Upper lobe of right lung (tissue), 1 donor: ENCODE results near the gene SLC7A6. TPM values are rescaled to one million over a fixed set of nuclear protein-coding genes. Genes with fewer than 3 reads are reported as not detected.

Experiments
- ATAC-seq: fragments of 200-7000 bp; cut with Tn5 transposase; one replicate; pipeline ENCODE4 v1.9.1; 2020; ENCODE audit warnings: mild to moderate bottlenecking, moderate library complexity
- DNase-seq: peaks from one replicate; pipeline ENCODE4 v3.0.0-alpha.2; 2020
- H3K27ac ChIP-seq: fragments of 200-600 bp; one replicate; pipeline ENCODE4 v1.8.0; 2022
- H3K27me3 ChIP-seq: fragments of 200-600 bp; one replicate; pipeline ENCODE4 v1.8.0; 2022; ENCODE audit warnings: mild to moderate bottlenecking
- H3K36me3 ChIP-seq: fragments of 200-600 bp; one replicate; pipeline ENCODE4 v1.8.0; 2022
- H3K4me1 ChIP-seq: fragments of 200-600 bp; one replicate; pipeline ENCODE4 v1.8.0; 2022
- H3K4me3 ChIP-seq: fragments of 200-600 bp; one replicate; pipeline ENCODE4 v1.8.0; 2022; ENCODE audit warnings: mild to moderate bottlenecking
- H3K9me3 ChIP-seq: fragments of 200-600 bp; one replicate; pipeline ENCODE4 v1.8.0; 2022
- CTCF ChIP-seq: fragments of 200-600 bp; IDR thresholded peaks from one replicate; pipeline ENCODE4 v1.8.0; 2022; ENCODE audit warnings: antibody characterized with exemption
- intact Hi-C: fragments of 100-400 bp; cut with DNase I; formaldehyde crosslinking; loops from one replicate; pipeline ENCODE4 v1.11.0; 2022
- total RNA-seq: library from RNA; stranded (reverse); fragmentation: NEBNext Ultra II Directional; extraction: Animal tissue kit (Norgen Biotek cat#: 25700); gene quantifications from one replicate; pipeline ENCODE4 v1.2.1, GENCODE V29; 2021
- donor health status: DM: no; HTN: yes; CAD: no; lungs with severe emphysema.

Gene SLC7A6
- total RNA-seq, 1 donor from 2014 or later = 61.9 TPM

GRCh38 chr16:68259007-68259825 is 5.1 kb upstream of the SLC7A6 start:
- Histone ChIP-seq H3K27ac (no peak overlapping the region), H3K4me3 (no peak overlapping the region), H3K4me1 (no peaks in the 10 kb centered on the region), H3K27me3 (no peaks in the 10 kb centered on the region), H3K9me3 (no peaks in the 10 kb centered on the region), H3K36me3 (peaks cover 39% of the 10 kb centered on the region)
- ATAC-seq (no peak), DNase-seq (no peak)
- no peak for TF ChIP-seq CTCF
- intact Hi-C loops = no loop called here

GRCh38 chr16:68263559-68264127 is 683 bp upstream of the SLC7A6 start:
- H3K9me3 ChIP-seq = no peaks in the 10 kb centered on the region
- no peaks in the 10 kb centered on the region for H3K27me3 ChIP-seq
- H3K4me3 ChIP-seq = peak overlapping the region; percentile 87
- DNase-seq (no peak), ATAC-seq (no peak)
- intact Hi-C loops = loop anchor here (5.0 kb wide), 1 partner anchor 64 kb away; no protein-coding TSS in a partner anchor
- H3K4me1 ChIP-seq = peaks cover 19% of the 10 kb centered on the region
- peaks cover 17% of the 10 kb centered on the region for H3K36me3 ChIP-seq
- H3K27ac ChIP-seq = peak overlapping the region; percentile 93
- no peak for TF ChIP-seq CTCF

DNA sequence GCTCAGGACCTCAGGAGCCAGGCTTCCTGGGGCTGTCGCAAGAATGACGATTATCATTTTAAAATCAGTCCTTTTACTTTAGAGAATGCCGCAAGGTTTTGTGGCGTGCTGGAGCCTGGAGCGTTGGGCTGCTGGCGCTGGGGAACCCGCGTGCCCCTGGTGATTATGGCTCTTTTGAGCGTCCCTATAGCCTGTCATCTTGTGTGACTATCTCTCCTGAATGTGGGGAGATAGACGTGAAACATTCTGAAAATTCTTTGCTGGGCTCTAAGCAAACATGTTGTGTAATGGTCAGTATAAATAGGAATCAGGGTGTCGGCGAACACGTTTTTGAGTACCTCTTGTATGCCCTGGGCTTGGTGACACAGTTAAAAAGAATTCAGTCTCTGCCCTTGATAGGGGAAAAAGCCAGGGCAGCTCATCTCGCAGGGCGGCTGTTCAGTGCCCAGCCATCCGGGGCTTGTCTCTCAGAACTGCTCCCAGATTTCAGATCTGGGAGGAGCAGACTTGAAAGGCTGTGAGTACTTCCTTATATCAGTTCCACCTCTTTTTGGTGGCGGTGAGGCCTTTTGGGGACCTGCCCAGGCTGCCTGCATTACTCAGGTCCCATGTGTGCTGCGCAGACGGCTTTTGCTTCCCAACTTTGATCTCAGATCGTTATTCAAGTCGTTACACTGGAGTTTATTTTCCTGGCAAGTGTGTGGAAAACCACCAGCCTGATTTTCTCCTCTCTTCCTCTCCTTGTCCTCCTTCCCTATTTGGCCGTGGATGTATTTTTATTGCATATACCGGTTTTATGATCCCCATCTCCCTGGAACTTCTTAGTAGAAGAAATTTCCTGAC is 973 bp downstream of the SLC7A6 start:
- ATAC-seq = peak; percentile 76
- H3K36me3 ChIP-seq = peaks cover 4% of the 10 kb centered on the region
- peak; percentile 87 for DNase-seq
- intact Hi-C loops = no loop called here
- H3K9me3 ChIP-seq = no peaks in the 10 kb centered on the region
- TF ChIP-seq CTCF = no peak
- peaks cover 19% of the 10 kb centered on the region for H3K4me1 ChIP-seq
- H3K4me3 ChIP-seq = peak overlapping the region; percentile 87
- peak overlapping the region; percentile 93 for H3K27ac ChIP-seq
- no peaks in the 10 kb centered on the region for H3K27me3 ChIP-seq

DNA sequence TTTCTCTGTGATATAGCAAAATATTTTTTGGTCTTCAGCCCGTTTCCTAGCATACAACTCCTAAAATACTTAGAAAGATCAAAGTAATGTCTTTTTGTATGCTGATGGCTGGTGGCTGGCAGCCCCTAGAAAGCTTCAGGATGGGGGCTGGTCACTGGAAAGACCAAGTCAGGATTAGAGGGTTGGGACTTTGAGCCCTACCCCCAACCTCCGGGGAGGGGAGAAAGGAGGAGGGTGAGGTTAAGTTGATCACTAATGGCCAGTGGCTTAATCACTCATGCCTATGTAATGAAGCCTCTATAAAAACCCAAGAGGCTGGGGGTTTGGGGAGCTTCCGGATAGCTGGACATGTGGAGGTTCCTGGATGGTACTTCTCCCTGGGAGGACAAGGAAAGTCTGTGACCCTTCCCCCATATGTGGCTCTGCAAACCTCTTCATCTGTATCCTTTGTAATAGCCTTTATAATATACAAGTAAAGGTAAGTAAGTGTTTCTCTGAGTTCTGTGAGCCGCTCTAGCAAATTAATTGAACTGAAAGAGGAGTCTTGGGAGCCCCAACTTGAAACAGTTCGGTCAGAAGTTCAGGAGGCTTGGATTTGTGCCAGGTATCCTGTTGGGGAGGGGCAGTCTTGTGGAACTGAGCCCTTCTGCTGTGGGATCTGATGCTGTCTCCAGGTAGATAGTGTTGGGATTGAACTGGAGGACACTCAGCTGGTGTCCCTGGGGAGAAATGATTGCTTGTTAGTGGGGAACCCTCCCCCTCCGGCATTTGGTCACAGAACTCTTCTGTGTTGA is 3.5 kb downstream of the SLC7A6 start:
- Histone ChIP-seq H3K36me3 (no peaks in the 10 kb centered on the region), H3K27ac (no peak overlapping the region), H3K4me1 (peaks cover 36% of the 10 kb centered on the region), H3K27me3 (no peaks in the 10 kb centered on the region), H3K4me3 (no peak overlapping the region), H3K9me3 (no peaks in the 10 kb centered on the region)
- no peak for DNase-seq
- intact Hi-C loops = no loop called here
- no peak for ATAC-seq
- no peak for TF ChIP-seq CTCF

DNA sequence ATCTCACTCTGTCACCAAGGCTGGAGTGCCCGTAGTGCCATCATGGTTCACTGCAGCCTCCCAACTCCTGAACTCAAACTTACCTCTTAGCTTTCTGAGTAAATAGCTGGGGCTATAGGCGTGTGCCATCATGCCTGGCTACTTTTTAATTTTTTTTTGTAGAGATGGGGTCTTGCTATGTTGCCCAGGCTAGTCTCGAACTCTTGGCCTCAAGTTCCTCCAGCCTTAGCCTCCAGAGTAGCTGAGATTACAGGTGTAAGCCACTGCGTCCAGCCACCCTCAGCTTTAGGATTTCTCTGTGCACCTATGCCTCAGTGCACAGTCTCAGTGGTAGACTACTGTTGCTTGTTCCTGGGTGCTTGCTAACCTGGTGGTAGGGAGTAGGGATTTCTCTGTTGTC is 5.5 kb downstream of the SLC7A6 start:
- DNase-seq (no peak), ATAC-seq (no peak)
- TF ChIP-seq CTCF = no peak
- Histone ChIP-seq H3K4me1 (peaks cover 39% of the 10 kb centered on the region), H3K27me3 (no peaks in the 10 kb centered on the region), H3K36me3 (peaks cover 14% of the 10 kb centered on the region), H3K27ac (no peak overlapping the region), H3K9me3 (no peaks in the 10 kb centered on the region), H3K4me3 (no peak overlapping the region)
- intact Hi-C loops = no loop called here
